Mesangial cell (primary cell): ENCODE data around the gene NOD2. TPM values are rescaled to one million over a fixed set of nuclear protein-coding genes. Genes with fewer than 3 reads are reported as not detected.

Experiments
- total RNA-seq: library from RNA; depleted of rRNA; stranded (reverse); fragments of >200 nt; gene quantifications from 2 replicates; pipeline ENCODE4 v1.2.3, GENCODE V29; 2015

Gene NOD2
- total RNA-seq, result under 0.01 TPM in 1 of 2 replicates, not detected in the other

DNA sequence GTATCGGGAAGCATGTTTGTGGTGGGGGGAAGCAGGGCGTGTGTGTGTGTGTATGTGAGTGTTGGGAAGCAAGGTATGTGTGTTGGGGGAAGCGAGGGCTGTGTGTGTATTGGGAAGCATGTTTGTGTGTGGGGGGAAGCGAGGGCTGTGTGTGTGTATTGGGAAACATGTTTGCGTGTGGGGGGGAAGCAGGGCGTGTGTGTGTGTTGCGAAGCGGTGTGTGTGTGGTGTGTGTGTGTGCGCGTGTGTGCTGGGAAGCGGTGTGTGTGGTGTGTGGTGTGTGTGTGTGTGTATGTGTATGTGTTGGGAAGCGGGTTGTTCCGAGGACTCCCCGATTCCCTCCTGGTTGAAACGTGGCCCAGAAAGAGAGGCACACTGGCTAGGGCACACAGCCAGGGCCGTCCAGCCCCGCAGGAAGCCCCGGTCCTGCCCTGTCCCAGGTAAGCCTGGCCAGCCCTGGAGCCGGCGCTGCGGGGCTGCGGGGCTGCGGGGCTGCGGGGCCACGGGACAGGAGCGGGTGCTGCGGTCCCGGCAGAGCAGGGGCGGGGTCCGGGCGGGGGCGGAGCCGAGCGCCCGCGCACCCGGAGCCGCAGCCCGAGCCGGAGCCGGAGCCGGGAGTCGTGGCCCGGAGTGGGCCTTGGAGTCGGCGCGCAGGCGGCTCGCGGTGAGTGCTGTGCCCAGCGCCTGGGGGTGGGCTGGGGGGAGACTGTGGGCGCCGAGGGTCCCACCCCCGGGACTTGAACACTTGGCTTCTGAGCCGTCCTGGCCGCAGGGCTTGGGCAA, at the start of gene NOD2:
Gene NOD2 (plus strand): TSS at position 608 of the 783 bp plus-strand sequence. CDS start 5,890 bp downstream, outside the sequence.

DNA sequence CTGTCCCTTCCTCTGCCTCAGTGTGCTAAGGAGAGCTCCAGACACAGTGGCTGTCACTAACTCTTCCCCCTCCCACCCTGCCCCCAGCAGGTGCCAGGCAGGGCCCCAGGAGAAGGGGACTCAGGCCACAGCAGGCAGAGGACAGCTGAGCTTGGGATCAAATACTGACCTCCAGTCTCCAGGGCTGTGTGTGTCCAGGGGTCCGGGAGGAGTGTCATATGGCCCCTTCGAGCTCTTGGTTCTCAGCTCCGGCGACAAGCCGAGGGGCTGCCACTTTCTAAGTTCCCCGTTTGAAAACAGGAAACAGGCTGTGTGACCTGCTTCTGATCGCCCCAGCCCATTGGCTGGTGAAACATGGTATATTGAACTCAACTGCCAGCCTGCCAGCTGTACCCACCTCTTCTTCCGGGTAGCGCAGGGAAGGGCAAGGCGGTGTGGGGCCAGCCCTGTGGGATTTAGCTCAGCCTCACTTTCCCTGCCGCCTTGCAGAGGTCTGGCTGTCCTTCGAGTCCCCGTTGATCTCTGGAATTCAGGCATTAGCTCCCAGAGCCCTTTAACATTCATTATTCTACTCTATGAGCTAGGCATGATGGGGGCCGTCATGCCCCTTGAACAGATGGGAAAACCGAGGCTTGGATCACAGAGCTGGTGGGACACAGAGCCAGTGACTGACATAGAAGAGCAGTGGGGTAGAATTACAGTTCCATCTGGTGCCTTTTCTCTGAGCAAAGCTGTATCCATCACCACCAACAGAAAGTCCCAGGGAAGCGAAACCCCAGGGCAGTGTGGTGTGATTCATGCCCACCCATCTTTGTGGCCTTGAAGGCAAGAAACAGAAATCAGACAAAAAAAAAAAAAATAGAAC, 12.2 kb upstream of the NOD2 start, which contains the start of gene SNX20:
Gene SNX20 (minus strand): TSS at position 292 of the 865 bp plus-strand sequence. CDS start 3,786 bp downstream, outside the sequence.

DNA sequence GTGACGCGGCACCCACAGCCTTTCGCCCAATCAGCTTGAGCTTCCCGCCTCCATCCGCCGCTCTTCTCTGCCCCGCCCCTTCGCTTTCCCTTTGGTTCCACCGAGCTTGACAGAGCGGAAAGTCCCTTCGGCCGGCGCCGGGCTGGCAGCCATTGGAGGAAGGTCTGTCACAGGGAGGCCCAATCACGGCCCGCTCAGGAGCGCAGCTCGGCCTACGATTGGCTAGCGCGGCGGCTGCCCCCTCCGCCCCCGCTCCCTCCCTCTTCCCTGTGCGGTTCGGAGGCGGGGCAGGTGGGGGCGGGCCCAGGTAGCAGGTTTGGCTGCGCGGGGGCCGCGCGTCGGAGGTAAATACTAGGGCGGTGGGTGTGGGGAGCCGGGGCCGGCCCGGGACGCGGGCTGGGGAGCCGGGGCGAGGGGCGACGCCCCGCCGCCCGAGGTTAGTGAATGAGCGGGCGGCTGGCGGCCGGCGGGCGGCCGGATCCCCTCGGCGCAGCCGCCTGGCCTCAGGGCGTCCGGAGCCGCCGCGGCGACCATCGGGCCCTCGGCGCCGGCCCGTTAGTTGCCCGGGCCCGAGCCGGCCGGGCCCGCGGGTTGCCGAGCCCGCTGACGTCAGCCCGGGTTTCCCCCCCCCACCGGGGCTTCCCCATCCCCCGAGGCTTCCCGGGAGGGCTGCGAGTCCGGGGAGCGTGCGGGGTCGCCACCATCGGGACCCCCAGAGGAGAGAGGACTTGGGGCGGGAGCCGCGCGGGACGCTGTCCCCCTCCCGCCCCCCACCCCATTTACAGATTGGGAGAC, 48.6 kb downstream of the NOD2 start, which contains the start of gene CYLD:
Gene CYLD (plus strand): TSS at position 306 of the 795 bp plus-strand sequence. CDS start 7,613 bp downstream, outside the sequence.

Other genes starting within 250 kb of the NOD2 start
- gene NKD1, start 145.2 kb upstream of the NOD2 start, total RNA-seq, result under 0.01 and 0.38 TPM in 2 replicates
- not detected in 2 replicates for gene SNX20, start 12.3 kb upstream of the NOD2 start, total RNA-seq
- 8.6 and 11.2 TPM in 2 replicates for gene CYLD, start 48.5 kb downstream of the NOD2 start, total RNA-seq